ENCODE measurements around the gene IL1RAP.

DNA sequence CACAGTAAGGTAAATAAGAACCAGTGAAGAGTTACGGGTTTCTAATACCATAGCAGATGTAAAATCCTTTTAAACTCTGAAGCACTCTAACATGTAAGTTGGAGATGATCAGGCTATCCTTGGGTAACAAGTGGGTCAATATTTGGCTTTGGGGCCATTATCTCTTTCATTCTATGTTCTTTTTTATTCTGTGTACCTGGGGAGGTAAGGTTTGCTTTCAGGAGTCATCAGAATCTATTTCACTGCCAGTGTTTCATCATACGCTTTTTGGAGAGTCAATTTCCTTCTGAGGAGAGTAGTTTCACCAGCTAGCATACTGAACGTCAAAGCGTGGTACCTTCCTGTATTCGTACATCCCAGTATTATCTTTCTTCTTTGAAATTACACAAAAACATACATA lies 182.1 kb downstream of the IL1RAP start:
- TF ChIP-seq, protein P1, sequence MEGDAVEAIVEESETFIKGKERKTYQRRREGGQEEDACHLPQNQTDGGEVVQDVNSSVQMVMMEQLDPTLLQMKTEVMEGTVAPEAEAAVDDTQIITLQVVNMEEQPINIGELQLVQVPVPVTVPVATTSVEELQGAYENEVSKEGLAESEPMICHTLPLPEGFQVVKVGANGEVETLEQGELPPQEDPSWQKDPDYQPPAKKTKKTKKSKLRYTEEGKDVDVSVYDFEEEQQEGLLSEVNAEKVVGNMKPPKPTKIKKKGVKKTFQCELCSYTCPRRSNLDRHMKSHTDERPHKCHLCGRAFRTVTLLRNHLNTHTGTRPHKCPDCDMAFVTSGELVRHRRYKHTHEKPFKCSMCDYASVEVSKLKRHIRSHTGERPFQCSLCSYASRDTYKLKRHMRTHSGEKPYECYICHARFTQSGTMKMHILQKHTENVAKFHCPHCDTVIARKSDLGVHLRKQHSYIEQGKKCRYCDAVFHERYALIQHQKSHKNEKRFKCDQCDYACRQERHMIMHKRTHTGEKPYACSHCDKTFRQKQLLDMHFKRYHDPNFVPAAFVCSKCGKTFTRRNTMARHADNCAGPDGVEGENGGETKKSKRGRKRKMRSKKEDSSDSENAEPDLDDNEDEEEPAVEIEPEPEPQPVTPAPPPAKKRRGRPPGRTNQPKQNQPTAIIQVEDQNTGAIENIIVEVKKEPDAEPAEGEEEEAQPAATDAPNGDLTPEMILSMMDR (IDR thresholded peaks at IDR 0.05; ENCODE audit: poor library complexity) = no peak
- TF ChIP-seq EZH2phosphoT487 (IDR thresholded peaks at IDR 0.05; ENCODE audit: low read depth, severe bottlenecking, unreplicated experiment) (no peak), EZH2 (IDR thresholded peaks at IDR 0.05; ENCODE audit: borderline replicate concordance) (no peak)

All from hepatocyte (in vitro differentiated cells).